Natural killer cell (primary cell): ENCODE measurements around the gene CPLX1. TPM values are rescaled to one million over a fixed set of nuclear protein-coding genes. Genes with fewer than 3 reads are reported as not detected.

Experiments
- ATAC-seq, 3 donors: fragments of 150-1000 bp in 2 of 3; fragments of 200-7000 bp in 1 of 3; cut with Tn5 transposase; 1 replicate in 1 of 3; 2 replicates in 2 of 3; pipeline ENCODE4 v1.10.0; 2021; ENCODE audit warnings: mild to moderate bottlenecking in 2 of 3, moderate library complexity in 2 of 3
- DNase-seq, 2 donors: peaks; one replicate each; pipeline versions ENCODE4 v3.0.0 to v3.0.0-alpha.2; 2013 to 2021; ENCODE audit warnings: mixed read lengths in 1 of 2
- H3K27ac ChIP-seq: one replicate; pipeline ENCODE4 v1.5.1; 2013; ENCODE audit warnings: mild to moderate bottlenecking, low read length
- H3K27me3 ChIP-seq: one replicate; pipeline ENCODE4 v1.6.1; 2013; ENCODE audit warnings: low read length; ENCODE audit not compliant: control insufficient read depth, insufficient read depth
- H3K36me3 ChIP-seq: one replicate; pipeline ENCODE4 v1.6.1; 2013; ENCODE audit warnings: low read length; ENCODE audit not compliant: control insufficient read depth, insufficient read depth
- H3K4me1 ChIP-seq: one replicate; pipeline ENCODE4 v1.6.1; 2013; ENCODE audit warnings: low read length; ENCODE audit not compliant: control insufficient read depth, insufficient read depth
- H3K4me3 ChIP-seq: one replicate; pipeline ENCODE4 v1.5.1; 2013; ENCODE audit warnings: low read length
- H3K9me3 ChIP-seq: one replicate; pipeline ENCODE4 v1.6.1; 2013; ENCODE audit warnings: low read length; ENCODE audit not compliant: control insufficient read depth, insufficient read depth
- H3K27ac Mint-ChIP-seq, 2 donors: one replicate each; pipeline ENCODE4 v1.8.0; 2022; ENCODE audit warnings: mild to moderate bottlenecking in 2 of 2, mixed read lengths in 2 of 2, moderate library complexity in 1 of 2
- H3K27me3 Mint-ChIP-seq, 2 donors: one replicate each; pipeline ENCODE4 v1.8.0; 2022; ENCODE audit warnings: low read depth in 2 of 2, mixed read lengths in 2 of 2
- H3K36me3 Mint-ChIP-seq: one replicate; pipeline ENCODE4 v1.8.0; 2022; ENCODE audit warnings: mixed read lengths
- H3K4me1 Mint-ChIP-seq, 2 donors: one replicate each; pipeline ENCODE4 v1.8.0; 2022; ENCODE audit warnings: mixed read lengths in 2 of 2
- H3K4me3 Mint-ChIP-seq: one replicate; pipeline ENCODE4 v1.8.0; 2022; ENCODE audit warnings: mild to moderate bottlenecking, moderate library complexity, mixed read lengths
- H3K9me3 Mint-ChIP-seq, 2 donors: one replicate each; pipeline ENCODE4 v1.8.0; 2022; ENCODE audit warnings: mixed read lengths in 2 of 2
- WGBS: methylation state at CpG from one replicate; pipeline ENCODE4 v1.1.7; 2013; ENCODE audit warnings: missing lambda C conversion rate; ENCODE audit not compliant: insufficient coverage; 5-methylcytosine and 5-hydroxymethylcytosine counted together
- intact Hi-C: fragments of 100-400 bp; cut with micrococcal nuclease; formaldehyde crosslinking; loops from one replicate; pipeline ENCODE4 v1.14.2; 2022
- total RNA-seq, 4 donors: library from RNA; stranded (reverse); fragments of 120-200 nt in 1 of 4; gene quantifications; one replicate each; pipeline versions ENCODE4 v1.2.3 to v1.2.4, GENCODE V29; 2013 to 2022
- TF ChIP-seq, protein P1 (sequence below): fragments of 200-600 bp; IDR thresholded peaks from one replicate; pipeline ENCODE4 v1.8.0; 2022; ENCODE audit warnings: antibody characterized with exemption

The CPLX1 gene
- total RNA-seq, 3 donors from 2014 or later (not counting 1 experiment from before 2014, with no cell fraction given), result not detected

DNA sequence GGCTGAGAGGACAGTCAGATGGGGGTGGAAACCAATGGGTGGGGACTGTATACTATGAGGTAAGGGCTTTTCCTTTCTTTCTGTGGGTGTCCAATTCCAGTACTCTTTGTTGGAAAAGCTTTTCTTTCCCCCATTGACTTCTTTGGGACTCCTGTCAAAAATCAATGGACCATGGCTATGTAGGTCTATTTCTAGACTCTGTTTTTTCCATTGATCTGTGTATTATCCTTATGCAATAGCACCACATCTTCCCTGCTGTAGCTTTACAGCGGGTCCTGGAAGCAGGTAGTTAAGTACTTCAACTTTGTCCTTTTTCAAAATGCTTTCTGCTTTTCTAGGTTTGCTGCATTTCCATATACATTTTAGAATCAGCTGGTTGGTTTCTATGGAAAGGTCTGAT is 11.8 kb upstream of the CPLX1 start:
- Mint-ChIP-seq H3K36me3 (no peaks in the 10 kb centered on the region), H3K4me1 (peaks cover 16 to 18% of the 10 kb centered on the region in 2 donors), H3K27me3 (no peaks in the 10 kb centered on the region), H3K4me3 (no peak overlapping the region), H3K27ac (no peak overlapping the region), H3K9me3 (peaks cover 0 to 3% of the 10 kb centered on the region in 2 donors)
- TF ChIP-seq, protein P1, sequence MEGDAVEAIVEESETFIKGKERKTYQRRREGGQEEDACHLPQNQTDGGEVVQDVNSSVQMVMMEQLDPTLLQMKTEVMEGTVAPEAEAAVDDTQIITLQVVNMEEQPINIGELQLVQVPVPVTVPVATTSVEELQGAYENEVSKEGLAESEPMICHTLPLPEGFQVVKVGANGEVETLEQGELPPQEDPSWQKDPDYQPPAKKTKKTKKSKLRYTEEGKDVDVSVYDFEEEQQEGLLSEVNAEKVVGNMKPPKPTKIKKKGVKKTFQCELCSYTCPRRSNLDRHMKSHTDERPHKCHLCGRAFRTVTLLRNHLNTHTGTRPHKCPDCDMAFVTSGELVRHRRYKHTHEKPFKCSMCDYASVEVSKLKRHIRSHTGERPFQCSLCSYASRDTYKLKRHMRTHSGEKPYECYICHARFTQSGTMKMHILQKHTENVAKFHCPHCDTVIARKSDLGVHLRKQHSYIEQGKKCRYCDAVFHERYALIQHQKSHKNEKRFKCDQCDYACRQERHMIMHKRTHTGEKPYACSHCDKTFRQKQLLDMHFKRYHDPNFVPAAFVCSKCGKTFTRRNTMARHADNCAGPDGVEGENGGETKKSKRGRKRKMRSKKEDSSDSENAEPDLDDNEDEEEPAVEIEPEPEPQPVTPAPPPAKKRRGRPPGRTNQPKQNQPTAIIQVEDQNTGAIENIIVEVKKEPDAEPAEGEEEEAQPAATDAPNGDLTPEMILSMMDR, result no peak
- peaks cover 29% of the 10 kb centered on the region for H3K4me1 ChIP-seq
- WGBS, result 91% methylated on average over 1 of the region's 1 CpG
- H3K4me3 ChIP-seq, result no peak overlapping the region
- peaks cover 9% of the 10 kb centered on the region for H3K9me3 ChIP-seq
- intact Hi-C loops, result no loop called here
- no peak for ATAC-seq
- no peak for DNase-seq
- no peaks in the 10 kb centered on the region for H3K36me3 ChIP-seq
- H3K27ac ChIP-seq, result no peak overlapping the region
- H3K27me3 ChIP-seq, result no peaks in the 10 kb centered on the region

DNA sequence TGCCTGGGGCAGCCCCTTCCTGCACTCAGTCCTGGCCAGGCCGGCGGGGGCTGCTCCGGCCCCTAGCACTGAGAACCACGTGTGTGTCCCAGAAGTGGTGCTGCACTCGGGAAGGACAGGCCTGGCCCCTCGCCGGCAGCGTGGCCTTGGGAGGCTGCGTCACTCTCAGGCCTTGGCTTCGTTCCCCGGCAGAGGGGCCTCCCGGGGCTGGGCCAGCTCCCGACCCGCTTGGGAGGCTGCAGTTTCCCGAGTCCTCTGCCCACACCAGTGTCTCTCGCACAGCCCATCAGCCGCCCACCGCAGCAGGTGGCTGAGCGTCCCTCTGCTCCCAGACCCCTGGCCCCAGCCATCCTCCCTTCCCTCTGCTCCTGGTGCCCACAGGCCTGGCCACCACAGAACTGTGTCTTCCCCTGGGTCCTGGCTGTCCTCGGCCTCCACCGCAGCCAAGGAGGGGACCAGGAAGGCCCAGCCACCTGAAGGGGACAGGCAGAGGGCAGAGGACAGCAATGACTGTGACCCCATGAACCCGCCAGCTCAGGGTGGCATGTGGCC is 10.9 kb upstream of the CPLX1 start:
- no peak overlapping the region for H3K4me3 ChIP-seq
- no peak overlapping the region for H3K27ac ChIP-seq
- peaks cover 16% of the 10 kb centered on the region for H3K9me3 ChIP-seq
- H3K27me3 Mint-ChIP-seq, result no peaks in the 10 kb centered on the region
- ATAC-seq (peak in 1 of 3 donors; percentile 28), DNase-seq (no peak)
- H3K36me3 ChIP-seq, result no peaks in the 10 kb centered on the region
- peaks cover 34% of the 10 kb centered on the region for H3K4me1 ChIP-seq
- intact Hi-C loops, result no loop called here
- WGBS, result 93% methylated on average over 22 of the region's 22 CpGs
- no peaks in the 10 kb centered on the region for H3K27me3 ChIP-seq
- H3K9me3 Mint-ChIP-seq, result peaks cover 0 to 3% of the 10 kb centered on the region in 2 donors
- H3K4me3 Mint-ChIP-seq, result no peak overlapping the region
- peaks cover 17 to 19% of the 10 kb centered on the region in 2 donors for H3K4me1 Mint-ChIP-seq
- no peak overlapping the region for H3K27ac Mint-ChIP-seq
- TF ChIP-seq, protein P1, result no peak
- no peaks in the 10 kb centered on the region for H3K36me3 Mint-ChIP-seq

DNA sequence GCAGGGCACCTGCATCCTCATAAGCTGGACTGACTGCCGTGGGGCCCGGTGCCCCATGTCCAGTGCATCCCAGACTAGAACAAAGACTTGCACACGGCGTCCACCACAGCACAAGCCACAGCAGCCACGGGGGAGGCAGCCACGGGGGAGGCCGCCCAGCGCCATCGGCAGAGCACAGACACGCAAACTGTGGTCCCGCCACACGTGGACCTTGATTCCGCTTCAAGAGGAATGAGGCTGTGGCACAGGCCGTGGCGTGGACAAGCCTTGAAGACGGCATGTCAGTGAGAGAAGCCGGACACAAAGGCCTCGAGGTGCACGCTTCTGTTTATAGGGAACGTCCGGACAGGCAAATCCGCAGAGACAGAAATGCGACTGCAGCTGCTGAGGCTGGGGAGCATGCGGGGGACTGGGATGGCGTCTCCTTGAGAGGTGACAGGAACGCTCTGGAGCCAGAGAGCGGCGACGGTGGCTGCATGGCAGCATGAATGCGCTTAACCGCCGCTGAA is 10.1 kb upstream of the CPLX1 start:
- peaks cover 17 to 19% of the 10 kb centered on the region in 2 donors for H3K4me1 Mint-ChIP-seq
- Histone ChIP-seq H3K27me3 (no peaks in the 10 kb centered on the region), H3K4me3 (no peak overlapping the region), H3K4me1 (peaks cover 34% of the 10 kb centered on the region), H3K27ac (no peak overlapping the region), H3K36me3 (no peaks in the 10 kb centered on the region), H3K9me3 (peaks cover 23% of the 10 kb centered on the region)
- no peak overlapping the region for H3K4me3 Mint-ChIP-seq
- no peak for ATAC-seq
- no peaks in the 10 kb centered on the region for H3K36me3 Mint-ChIP-seq
- no peak overlapping the region for H3K27ac Mint-ChIP-seq
- DNase-seq, result no peak
- intact Hi-C loops, result no loop called here
- WGBS, result 98% methylated on average over 32 of the region's 32 CpGs
- TF ChIP-seq, protein P1, result no peak
- H3K9me3 Mint-ChIP-seq, result peaks cover 0 to 5% of the 10 kb centered on the region in 2 donors
- no peaks in the 10 kb centered on the region for H3K27me3 Mint-ChIP-seq
